H9 (cell line): ENCODE data around the gene ORM2. TPM values are rescaled to one million over a fixed set of nuclear protein-coding genes. Genes with fewer than 3 reads are reported as not detected.

ENCODE experiments used
- DNase-seq: peaks from one replicate; pipeline ENCODE4 v3.0.0-alpha.2; 2017
- H2AFZ ChIP-seq: one replicate; pipeline ENCODE4 v1.6.1; 2013; ENCODE audit warnings: mild to moderate bottlenecking, low read length, control low read depth, moderate library complexity
- H2AK5ac ChIP-seq: 2 replicates; pipeline ENCODE4 v1.6.1; 2013; ENCODE audit warnings: low read length, control low read depth, mixed read lengths; ENCODE audit not compliant: insufficient read length
- H2BK120ac ChIP-seq: one replicate; pipeline ENCODE4 v1.6.1; 2013; ENCODE audit warnings: low read depth, mild to moderate bottlenecking, low read length, control low read depth, inconsistent platforms; ENCODE audit not compliant: poor library complexity, severe bottlenecking
- H2BK12ac ChIP-seq: 2 replicates; pipeline ENCODE4 v1.6.1; 2013; ENCODE audit warnings: low read length, control low read depth, mixed read lengths, low read depth; ENCODE audit not compliant: insufficient read length
- H2BK15ac ChIP-seq: 2 replicates; pipeline ENCODE4 v1.6.1; 2013; ENCODE audit warnings: low read depth, low read length, control low read depth
- H2BK20ac ChIP-seq: one replicate; pipeline ENCODE4 v1.6.1; 2013; ENCODE audit warnings: low read depth, mild to moderate bottlenecking, low read length, control low read depth, inconsistent platforms; ENCODE audit not compliant: poor library complexity, severe bottlenecking
- H2BK5ac ChIP-seq: 2 replicates; pipeline ENCODE4 v1.6.1; 2013; ENCODE audit warnings: low read length, control low read depth, mixed read lengths; ENCODE audit not compliant: insufficient read length
- H3K14ac ChIP-seq: 2 replicates; pipeline ENCODE4 v1.6.1; 2013; ENCODE audit warnings: low read length, control low read depth; ENCODE audit not compliant: insufficient read depth
- H3K18ac ChIP-seq: 2 replicates; pipeline ENCODE4 v1.6.1; 2013; ENCODE audit warnings: low read depth, mild to moderate bottlenecking, mixed read lengths, low read length, control low read depth; ENCODE audit not compliant: insufficient read length
- H3K23ac ChIP-seq: 2 replicates; pipeline ENCODE4 v1.6.1; 2013; ENCODE audit warnings: low read length, control low read depth, mixed read lengths, low read depth; ENCODE audit not compliant: insufficient read length
- H3K23me2 ChIP-seq: 2 replicates; pipeline ENCODE4 v1.6.1; 2013; ENCODE audit warnings: low read depth, mild to moderate bottlenecking, mixed read lengths, low read length, control low read depth; ENCODE audit not compliant: insufficient read length, poor library complexity, severe bottlenecking
- H3K27ac ChIP-seq: 2 replicates; pipeline ENCODE4 v1.5.1; 2013; ENCODE audit warnings: low read length, control low read depth, mixed read lengths, low read depth; ENCODE audit not compliant: insufficient read length
- H3K27me3 ChIP-seq: 2 replicates; pipeline ENCODE4 v1.6.1; 2013; ENCODE audit warnings: low read length, control low read depth, inconsistent platforms; ENCODE audit not compliant: insufficient read depth
- H3K4ac ChIP-seq: 2 replicates; pipeline ENCODE4 v1.6.1; 2013; ENCODE audit warnings: low read depth, mild to moderate bottlenecking, control low read depth, inconsistent platforms, low read length, moderate library complexity
- H3K4me1 ChIP-seq: 2 replicates; pipeline ENCODE4 v1.6.1; 2013; ENCODE audit warnings: low read length, control low read depth, inconsistent platforms; ENCODE audit not compliant: insufficient read depth
- H3K4me2 ChIP-seq: 2 replicates; pipeline ENCODE4 v1.6.1; 2013; ENCODE audit warnings: low read length, control low read depth, mixed read lengths; ENCODE audit not compliant: insufficient read length, insufficient read depth
- H3K56ac ChIP-seq: 2 replicates; pipeline ENCODE4 v1.6.1; 2013; ENCODE audit warnings: low read depth, mild to moderate bottlenecking, mixed read lengths, low read length, control low read depth; ENCODE audit not compliant: insufficient read length
- H3K79me1 ChIP-seq: 2 replicates; pipeline ENCODE4 v1.6.1; 2013; ENCODE audit warnings: low read depth, mild to moderate bottlenecking, moderate library complexity, low read length, control low read depth, inconsistent platforms; ENCODE audit not compliant: insufficient read depth, poor library complexity, severe bottlenecking
- H3K79me2 ChIP-seq: 2 replicates; pipeline ENCODE4 v1.6.1; 2013; ENCODE audit warnings: low read length, control low read depth, inconsistent platforms; ENCODE audit not compliant: insufficient read depth
- H3K9ac ChIP-seq: 2 replicates; pipeline ENCODE4 v1.6.1; 2013; ENCODE audit warnings: low read length, control low read depth, mixed read lengths; ENCODE audit not compliant: insufficient read length; ENCODE audit errors: extremely low read depth
- H3K9me3 ChIP-seq: one replicate; pipeline ENCODE4 v1.6.1; 2013; ENCODE audit warnings: low read depth, low read length, inconsistent platforms; ENCODE audit not compliant: control insufficient read depth
- H3T11ph ChIP-seq: one replicate; pipeline ENCODE4 v1.6.1; 2013; ENCODE audit warnings: mild to moderate bottlenecking, low read length, control low read depth, inconsistent platforms
- H4K20me1 ChIP-seq: one replicate; pipeline ENCODE4 v1.6.1; 2013; ENCODE audit not compliant: control insufficient read depth, insufficient read length, insufficient read depth
- H4K5ac ChIP-seq: 2 replicates; pipeline ENCODE4 v1.6.1; 2013; ENCODE audit warnings: low read depth, mild to moderate bottlenecking, mixed read lengths, low read length, control low read depth; ENCODE audit not compliant: insufficient read length
- H4K8ac ChIP-seq: replicated peaks from 2 replicates; pipeline ENCODE4 v1.6.1; 2013; ENCODE audit warnings: low read length, control low read depth, mixed read lengths, low read depth; ENCODE audit not compliant: insufficient read length
- H4K91ac ChIP-seq: 2 replicates; pipeline ENCODE4 v1.6.1; 2013; ENCODE audit warnings: low read depth, mild to moderate bottlenecking, moderate library complexity, mixed read lengths, low read length, control low read depth; ENCODE audit not compliant: insufficient read length
- H3K27ac Mint-ChIP-seq, 3 experiments: 2 replicates in 2 of 3; 3 replicates in 1 of 3; pipeline ENCODE4 v1.8.0; 2020 to 2021; ENCODE audit warnings: mixed read lengths in 3 of 3, mild to moderate bottlenecking in 1 of 3, moderate library complexity in 1 of 3
- H3K27me3 Mint-ChIP-seq: 2 replicates; pipeline ENCODE4 v1.8.0; 2021; ENCODE audit warnings: low read depth, mild to moderate bottlenecking, moderate library complexity, mixed read lengths
- H3K36me3 Mint-ChIP-seq, 3 experiments: 2 replicates in 2 of 3; 3 replicates in 1 of 3; pipeline ENCODE4 v1.8.0; 2020 to 2021; ENCODE audit warnings: low read depth in 3 of 3, mixed read lengths in 3 of 3; ENCODE audit not compliant: insufficient read depth in 1 of 3
- H3K4me1 Mint-ChIP-seq, 2 experiments: 2 replicates each; pipeline ENCODE4 v1.8.0; 2020; ENCODE audit warnings: mixed read lengths in 2 of 2
- H3K4me3 Mint-ChIP-seq, 2 experiments: 2 replicates in 1 of 2; 3 replicates in 1 of 2; pipeline ENCODE4 v1.8.0; 2020 to 2021; ENCODE audit warnings: mild to moderate bottlenecking in 2 of 2, mixed read lengths in 2 of 2, moderate library complexity in 1 of 2
- H3K9me3 Mint-ChIP-seq, 2 experiments: 2 replicates in 1 of 2; 3 replicates in 1 of 2; pipeline ENCODE4 v1.8.0; 2020; ENCODE audit warnings: mild to moderate bottlenecking in 2 of 2, mixed read lengths in 2 of 2, moderate library complexity in 1 of 2
- CTCF ChIP-seq: fragments of 200-600 bp; sonication (generic); conservative IDR thresholded peaks from 3 replicates; pipeline ENCODE4 v1.8.0; 2021; ENCODE audit warnings: antibody characterized with exemption, mild to moderate bottlenecking
- WGBS: extraction: QIAGEN DNeasy Blood & Tissue Kit; methylation state at CpG from one replicate; pipeline ENCODE4 v1.1.7; 2013; ENCODE audit warnings: missing lambda C conversion rate, low lambda C conversion rate, mixed read lengths; ENCODE audit not compliant: insufficient read length; ENCODE audit errors: extremely low coverage; 5-methylcytosine and 5-hydroxymethylcytosine counted together
- total RNA-seq: library from RNA; stranded (reverse); gene quantifications from 2 replicates; pipeline ENCODE4 v1.2.1, GENCODE V29; 2021

ORM2 gene
- total RNA-seq, 1 experiment from 2014 or later = 1.2 TPM

- Histone ChIP-seq H3K27me3 (no peaks in the 10 kb centered on the region), H2AK5ac (no peak overlapping the region), H3K4me1 (no peaks in the 10 kb centered on the region), H3T11ph (no peak overlapping the region), H3K23ac (no peak overlapping the region), H2BK120ac (no peak overlapping the region), H3K9me3 (peaks cover 4% of the 10 kb centered on the region), H3K4ac (no peak overlapping the region), H4K5ac (no peak overlapping the region), H3K79me2 (no peaks in the 10 kb centered on the region), H4K91ac (no peak overlapping the region), H4K20me1 (no peaks in the 10 kb centered on the region), H2BK15ac (no peak overlapping the region), H3K14ac (no peak overlapping the region), H2BK5ac (no peak overlapping the region), H2AFZ (no peak overlapping the region), H3K79me1 (no peaks in the 10 kb centered on the region), H3K18ac (no peak overlapping the region), H3K27ac (no peak overlapping the region), H3K9ac (no peak overlapping the region), H2BK20ac (no peak overlapping the region), H4K8ac (no peak overlapping the region), H3K23me2 (no peaks in the 10 kb centered on the region), H3K4me2 (no peak overlapping the region), H3K56ac (no peak overlapping the region), H2BK12ac (no peak overlapping the region)
- no peak overlapping the region for H3K27ac Mint-ChIP-seq
- peaks cover 14 to 15% of the 10 kb centered on the region in 2 experiments; a peak in 4 of 5 replicates for H3K9me3 Mint-ChIP-seq
- no peaks in the 10 kb centered on the region for H3K27me3 Mint-ChIP-seq
- DNase-seq = no peak
- TF ChIP-seq CTCF = no peak
- peaks cover 17 to 26% (median 18%) of the 10 kb centered on the region in 3 experiments for H3K36me3 Mint-ChIP-seq
- no peak overlapping the region for H3K4me3 Mint-ChIP-seq
- no CpG with 5 or more reads among the region's 15 CpGs for WGBS
- H3K4me1 Mint-ChIP-seq = no peaks in the 10 kb centered on the region
Observed at GRCh38 chr9:114299286-114300152, 30.1 kb upstream of the ORM2 start.
